Colonic mucosa (tissue), 4 donors: Measurements from ENCODE around the gene MTARC1. TPM values are rescaled to one million over a fixed set of nuclear protein-coding genes. Genes with fewer than 3 reads are reported as not detected.

ENCODE experiments used
- DNase-seq: peaks from one replicate; pipeline ENCODE4 v3.0.0-alpha.2; 2020
- H3K27ac ChIP-seq: fragments of 200-600 bp; one replicate; pipeline ENCODE4 v1.8.0; 2021
- H3K27me3 ChIP-seq: fragments of 200-600 bp; one replicate; pipeline ENCODE4 v1.8.0; 2021
- H3K36me3 ChIP-seq: fragments of 200-600 bp; one replicate; pipeline ENCODE4 v1.8.0; 2021
- H3K4me1 ChIP-seq: fragments of 200-600 bp; one replicate; pipeline ENCODE4 v1.8.0; 2021; ENCODE audit warnings: mild to moderate bottlenecking
- H3K4me3 ChIP-seq: fragments of 200-600 bp; one replicate; pipeline ENCODE4 v1.8.0; 2021
- H3K9ac ChIP-seq, 2 donors: one replicate each; pipeline ENCODE4 v1.7.0; 2013; ENCODE audit warnings: control low read depth in 2 of 2, low read depth in 2 of 2, low read length in 2 of 2
- H3K9me3 ChIP-seq: fragments of 200-600 bp; one replicate; pipeline ENCODE4 v1.8.0; 2021
- intact Hi-C: fragments of 100-400 bp; cut with DNase I; formaldehyde crosslinking; loops from one replicate; pipeline ENCODE4 v1.14.1; 2022
- total RNA-seq, 2 donors: library from RNA; stranded (reverse); fragmentation: NEBNext Ultra II Directional in 1 of 2; extraction: Animal tissue kit (Norgen Biotek cat#: 25700) in 1 of 2; gene quantifications; one replicate each; pipeline ENCODE4 v1.2.1, GENCODE V29; 2021
- TF ChIP-seq, protein P1 (sequence below): fragments of 200-600 bp; IDR thresholded peaks from one replicate; pipeline ENCODE4 v1.8.0; 2022; ENCODE audit warnings: antibody characterized with exemption, mild to moderate bottlenecking
- donor health status: healthy.
- donor health status: DM: no; HTN: no; CAD: no.
- donor health status: DM: no; HTN: no; CAD: no.

The MTARC1 gene
- total RNA-seq, 2 donors from 2014 or later: 33.6 to 37.0 TPM

DNA sequence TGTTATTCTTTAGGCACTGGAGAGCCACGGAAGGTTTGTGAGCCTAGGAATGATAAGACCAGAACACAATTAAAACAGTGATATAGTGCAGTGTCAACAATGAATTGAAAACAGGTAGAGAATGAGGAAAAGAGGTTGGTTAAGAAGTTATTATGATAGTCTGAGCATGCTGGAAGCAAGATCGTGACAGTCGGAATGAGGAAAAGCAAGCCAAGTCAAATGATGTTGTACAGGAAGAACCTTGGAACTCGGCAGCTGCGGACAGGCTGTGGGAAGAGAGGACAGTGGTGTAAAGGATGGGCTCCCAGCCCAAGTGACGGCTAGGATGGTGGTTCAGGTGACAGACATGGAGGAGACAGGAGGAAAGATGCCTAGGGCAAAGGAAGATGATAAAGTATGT is 25.6 kb downstream of the MTARC1 start:
- TF ChIP-seq, protein P1, sequence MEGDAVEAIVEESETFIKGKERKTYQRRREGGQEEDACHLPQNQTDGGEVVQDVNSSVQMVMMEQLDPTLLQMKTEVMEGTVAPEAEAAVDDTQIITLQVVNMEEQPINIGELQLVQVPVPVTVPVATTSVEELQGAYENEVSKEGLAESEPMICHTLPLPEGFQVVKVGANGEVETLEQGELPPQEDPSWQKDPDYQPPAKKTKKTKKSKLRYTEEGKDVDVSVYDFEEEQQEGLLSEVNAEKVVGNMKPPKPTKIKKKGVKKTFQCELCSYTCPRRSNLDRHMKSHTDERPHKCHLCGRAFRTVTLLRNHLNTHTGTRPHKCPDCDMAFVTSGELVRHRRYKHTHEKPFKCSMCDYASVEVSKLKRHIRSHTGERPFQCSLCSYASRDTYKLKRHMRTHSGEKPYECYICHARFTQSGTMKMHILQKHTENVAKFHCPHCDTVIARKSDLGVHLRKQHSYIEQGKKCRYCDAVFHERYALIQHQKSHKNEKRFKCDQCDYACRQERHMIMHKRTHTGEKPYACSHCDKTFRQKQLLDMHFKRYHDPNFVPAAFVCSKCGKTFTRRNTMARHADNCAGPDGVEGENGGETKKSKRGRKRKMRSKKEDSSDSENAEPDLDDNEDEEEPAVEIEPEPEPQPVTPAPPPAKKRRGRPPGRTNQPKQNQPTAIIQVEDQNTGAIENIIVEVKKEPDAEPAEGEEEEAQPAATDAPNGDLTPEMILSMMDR: no peak
- Histone ChIP-seq H3K9me3 (no peaks in the 10 kb centered on the region), H3K9ac (no peak overlapping the region), H3K27ac (no peak overlapping the region), H3K4me3 (no peak overlapping the region), H3K36me3 (no peaks in the 10 kb centered on the region), H3K4me1 (no peaks in the 10 kb centered on the region), H3K27me3 (no peaks in the 10 kb centered on the region)
- intact Hi-C loops: loop anchor here (10.0 kb wide), 2 partner anchors 392 to 622 kb away; no protein-coding TSS in a partner anchor
- no peak for DNase-seq

DNA sequence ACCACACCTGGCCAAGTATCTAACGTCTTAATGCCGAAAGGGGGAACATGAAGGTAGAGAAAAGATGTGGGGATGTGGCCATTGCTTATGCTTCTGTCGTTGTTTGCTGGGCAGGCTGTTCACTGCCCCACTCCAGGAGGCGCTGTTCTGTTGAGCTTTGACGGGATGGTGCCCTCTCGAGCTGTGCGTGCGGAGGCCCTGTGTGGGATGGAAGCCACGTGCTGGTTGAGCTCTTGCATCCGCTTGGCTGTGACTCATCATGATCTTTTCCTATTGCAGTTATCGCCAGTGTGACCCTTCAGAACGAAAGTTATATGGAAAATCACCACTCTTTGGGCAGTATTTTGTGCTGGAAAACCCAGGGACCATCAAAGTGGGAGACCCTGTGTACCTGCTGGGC is 26.3 kb downstream of the MTARC1 start:
- intact Hi-C loops: loop anchor here (10.0 kb wide), 2 partner anchors 392 to 622 kb away; no protein-coding TSS in a partner anchor
- Histone ChIP-seq H3K36me3 (no peaks in the 10 kb centered on the region), H3K9me3 (no peaks in the 10 kb centered on the region), H3K27me3 (no peaks in the 10 kb centered on the region), H3K9ac (no peak overlapping the region), H3K4me3 (no peak overlapping the region), H3K27ac (no peak overlapping the region), H3K4me1 (no peaks in the 10 kb centered on the region)
- TF ChIP-seq, protein P1: no peak
- no peak for DNase-seq

DNA sequence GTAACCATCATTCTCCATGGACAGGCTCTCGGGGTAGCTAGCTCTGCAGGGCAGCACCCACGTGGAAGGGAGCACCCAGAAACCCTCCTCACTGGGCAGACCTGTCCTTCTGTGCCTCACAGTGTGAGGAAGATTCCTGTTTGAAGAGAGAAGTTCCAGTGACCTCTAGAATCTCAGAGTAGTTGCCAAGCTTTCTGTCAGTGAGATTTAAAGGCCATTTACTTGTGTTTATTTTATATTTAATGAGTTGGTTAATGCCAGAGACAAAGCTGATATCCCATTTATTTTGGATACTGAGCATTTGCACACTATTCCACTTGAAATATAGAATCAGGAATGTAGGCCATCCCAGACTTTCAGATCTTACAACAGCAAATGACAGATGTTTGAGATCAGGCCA is 28.7 kb downstream of the MTARC1 start:
- TF ChIP-seq, protein P1: no peak
- H3K9ac ChIP-seq: no peak overlapping the region
- intact Hi-C loops: loop anchor here (10.0 kb wide), 2 partner anchors 389 to 619 kb away; no protein-coding TSS in a partner anchor

DNA sequence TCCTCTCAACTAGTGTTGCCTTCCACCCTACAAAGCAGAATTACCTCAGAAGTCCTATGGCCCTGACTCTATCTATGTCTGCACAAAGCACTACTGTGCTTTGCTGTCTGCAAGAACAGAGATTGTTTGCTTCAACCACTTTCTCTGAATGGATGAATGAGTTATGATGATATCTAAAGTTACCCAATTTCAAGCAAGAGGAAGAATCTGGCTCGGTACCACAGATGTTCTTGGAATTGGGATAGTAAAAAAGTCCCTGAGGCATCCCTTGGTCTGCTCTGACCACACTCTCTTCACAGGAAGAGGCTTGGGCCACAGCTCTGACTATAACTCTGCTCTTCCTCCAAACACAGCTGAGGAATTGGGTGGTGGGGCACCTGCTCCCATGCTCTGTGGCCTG is 31.2 kb downstream of the MTARC1 start:
- Histone ChIP-seq H3K27me3 (no peaks in the 10 kb centered on the region), H3K9me3 (no peaks in the 10 kb centered on the region), H3K4me3 (no peak overlapping the region), H3K36me3 (no peaks in the 10 kb centered on the region), H3K27ac (peak overlapping the region; percentile 62), H3K4me1 (no peaks in the 10 kb centered on the region), H3K9ac (no peak overlapping the region)
- TF ChIP-seq, protein P1: no peak
- DNase-seq: no peak
- intact Hi-C loops: loop anchor here (10.0 kb wide), 2 partner anchors 387 to 617 kb away; no protein-coding TSS in a partner anchor

More for the DNA sequence above, 28.7 kb downstream of the MTARC1 start:
- Histone ChIP-seq H3K27ac (no peak overlapping the region), H3K4me1 (no peaks in the 10 kb centered on the region), H3K36me3 (no peaks in the 10 kb centered on the region), H3K4me3 (no peak overlapping the region), H3K27me3 (no peaks in the 10 kb centered on the region), H3K9me3 (no peaks in the 10 kb centered on the region)
- DNase-seq: no peak

DNA sequence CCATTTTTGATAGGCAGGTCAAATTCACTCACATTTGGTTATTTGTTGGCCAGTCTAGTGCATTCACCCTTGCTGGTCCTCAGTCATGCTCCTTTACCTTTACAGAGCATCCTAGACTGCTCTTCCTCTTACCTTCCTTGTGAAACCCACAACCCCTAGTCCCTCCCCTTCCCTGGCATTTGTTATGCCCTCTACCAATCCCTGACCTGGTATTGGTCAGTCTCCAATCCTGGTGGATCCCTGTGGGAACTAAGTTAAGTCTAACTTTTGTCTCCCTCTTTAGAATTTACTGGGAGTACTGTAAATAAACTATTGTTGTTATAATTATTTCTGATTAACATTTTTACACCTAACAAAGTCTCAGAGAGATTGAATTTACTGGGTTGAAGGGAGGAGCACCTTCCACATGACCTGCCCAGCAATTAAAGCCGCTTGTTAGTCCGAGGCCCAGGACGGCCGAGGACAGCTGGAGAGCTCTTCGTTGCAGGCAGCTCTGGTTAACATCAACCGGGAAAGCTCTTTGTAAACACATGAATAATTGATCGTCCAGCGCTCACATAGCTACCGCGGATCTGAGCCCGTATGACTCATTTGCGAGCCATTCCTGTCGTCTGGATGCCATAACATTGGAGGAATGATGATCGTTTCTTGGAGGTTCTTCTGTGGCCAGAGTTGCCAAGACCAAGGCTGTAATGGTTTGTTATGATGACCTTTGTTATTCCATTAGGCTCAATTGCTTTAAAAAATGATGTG is 31.9 kb downstream of the MTARC1 start:
- Histone ChIP-seq H3K27ac (peak overlapping the region; percentile 62), H3K4me1 (no peaks in the 10 kb centered on the region), H3K9me3 (no peaks in the 10 kb centered on the region), H3K4me3 (no peak overlapping the region), H3K36me3 (no peaks in the 10 kb centered on the region), H3K9ac (no peak overlapping the region), H3K27me3 (no peaks in the 10 kb centered on the region)
- intact Hi-C loops: loop anchor here (10.0 kb wide), 2 partner anchors 386 to 616 kb away; no protein-coding TSS in a partner anchor
- DNase-seq: peak; percentile 37
- TF ChIP-seq, protein P1: no peak
